ENCODE data around the gene SLC66A2.

DNA sequence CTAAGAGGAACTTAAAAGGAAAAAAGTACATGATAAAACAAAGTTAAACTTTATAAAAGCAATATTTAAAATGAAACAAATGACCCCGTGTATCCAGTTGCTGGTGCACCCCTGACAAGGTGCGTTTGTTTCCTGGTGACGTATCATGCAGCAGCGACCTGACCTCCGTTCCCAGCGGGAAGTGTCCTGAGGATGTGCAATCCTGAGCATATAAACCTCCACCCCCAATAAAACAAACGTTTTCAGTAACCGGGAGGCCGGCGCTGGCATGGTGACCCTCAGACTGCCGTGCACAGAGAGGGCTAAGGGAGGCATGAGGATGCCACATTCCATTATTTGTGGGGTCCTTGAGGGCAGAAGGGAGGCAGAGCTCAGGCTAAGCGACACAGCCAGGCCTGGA, 14.8 kb downstream of the SLC66A2 start:
- no peak for TF ChIP-seq GTF2F1 (IDR thresholded peaks at IDR 0.05; ENCODE audit: low read length)
- no peak for TF ChIP-seq KAT7 (CRISPR knock-in tag; IDR thresholded peaks at IDR 0.05; ENCODE audit: borderline replicate concordance)
- TF ChIP-seq SRF (IDR thresholded peaks at IDR 0.05; ENCODE audit: low read depth, low read length): no peak
- no peak for TF ChIP-seq SIN3A (IDR thresholded peaks at IDR 0.05; ENCODE audit: borderline replicate concordance, low read depth, low read length)
- no peak; the same call in 1 of the 2 replicates for TF ChIP-seq CBX5 (CRISPR knock-in tag; IDR thresholded peaks at IDR 0.05; ENCODE audit: borderline replicate concordance)
- TF ChIP-seq ZMYM4 (CRISPR knock-in tag; IDR thresholded peaks at IDR 0.05): no peak
- no peak for TF ChIP-seq CTCF (CRISPR knock-in tag; IDR thresholded peaks at IDR 0.05)
- TF ChIP-seq ZNF121 (CRISPR knock-in tag; IDR thresholded peaks at IDR 0.05): no peak
- TF ChIP-seq DNMT1 (CRISPR knock-in tag; IDR thresholded peaks at IDR 0.05): no peak
- no peak for TF ChIP-seq NFIC (IDR thresholded peaks at IDR 0.05; ENCODE audit: low read length)
- TF ChIP-seq ELF1 (CRISPR knock-in tag; IDR thresholded peaks at IDR 0.05): no peak
- no peak for TF ChIP-seq SNRNP70 (IDR thresholded peaks at IDR 0.05; ENCODE audit: low read depth, low read length)
